ENCODE measurements around the gene WDR90. TPM values are rescaled to one million over a fixed set of nuclear protein-coding genes. Genes with fewer than 3 reads are reported as not detected.

WDR90 gene
- total RNA-seq, 1 donor from 2014 or later: 25.2 TPM

- Mint-ChIP-seq H3K27ac (ENCODE audit: unreplicated experiment) (no peak overlapping the region), H3K4me1 (ENCODE audit: unreplicated experiment) (peaks cover 6% of the 10 kb centered on the region), H3K27me3 (ENCODE audit: unreplicated experiment) (peaks cover 8% of the 10 kb centered on the region), H3K4me3 (ENCODE audit: unreplicated experiment) (no peak overlapping the region), H3K36me3 (ENCODE audit: low read depth, unreplicated experiment) (no peaks in the 10 kb centered on the region), H3K9me3 (ENCODE audit: unreplicated experiment) (no peaks in the 10 kb centered on the region)
- no peak for DNase-seq (ENCODE audit: low spot score)
- TF ChIP-seq CTCF (IDR thresholded peaks at IDR 0.05; ENCODE audit: unreplicated experiment): no peak
Measured at GRCh38 chr16:638034-638543, 11.1 kb upstream of the WDR90 start.

GRCh38 chr16:638836-639235, 10.3 kb upstream of the WDR90 start:
- H3K27ac Mint-ChIP-seq (ENCODE audit: unreplicated experiment): no peak overlapping the region
- TF ChIP-seq CTCF (IDR thresholded peaks at IDR 0.05; ENCODE audit: unreplicated experiment): no peak
- H3K9me3 Mint-ChIP-seq (ENCODE audit: unreplicated experiment): no peaks in the 10 kb centered on the region
- H3K4me1 Mint-ChIP-seq (ENCODE audit: unreplicated experiment): peaks cover 6% of the 10 kb centered on the region
- no peaks in the 10 kb centered on the region for H3K36me3 Mint-ChIP-seq (ENCODE audit: low read depth, unreplicated experiment)
- DNase-seq (ENCODE audit: low spot score): no peak
- H3K4me3 Mint-ChIP-seq (ENCODE audit: unreplicated experiment): no peak overlapping the region
- peaks cover 8% of the 10 kb centered on the region for H3K27me3 Mint-ChIP-seq (ENCODE audit: unreplicated experiment)

GRCh38 chr16:640614-641013, 8.6 kb upstream of the WDR90 start:
- no peak for DNase-seq (ENCODE audit: low spot score)
- TF ChIP-seq CTCF (IDR thresholded peaks at IDR 0.05; ENCODE audit: unreplicated experiment): no peak
- Mint-ChIP-seq H3K27ac (ENCODE audit: unreplicated experiment) (no peak overlapping the region), H3K27me3 (ENCODE audit: unreplicated experiment) (peaks cover 8% of the 10 kb centered on the region), H3K4me3 (ENCODE audit: unreplicated experiment) (peak overlapping the region; percentile 62), H3K36me3 (ENCODE audit: low read depth, unreplicated experiment) (no peaks in the 10 kb centered on the region), H3K9me3 (ENCODE audit: unreplicated experiment) (no peaks in the 10 kb centered on the region), H3K4me1 (ENCODE audit: unreplicated experiment) (peaks cover 6% of the 10 kb centered on the region)

- no peak for TF ChIP-seq CTCF (IDR thresholded peaks at IDR 0.05; ENCODE audit: unreplicated experiment)
- Mint-ChIP-seq H3K4me3 (ENCODE audit: unreplicated experiment) (peak within 1 kb of the TSS; percentile 62), H3K9me3 (ENCODE audit: unreplicated experiment) (no peaks in the 10 kb centered on the region), H3K36me3 (ENCODE audit: low read depth, unreplicated experiment) (no peaks in the 10 kb centered on the region), H3K4me1 (ENCODE audit: unreplicated experiment) (peaks cover 4% of the 10 kb centered on the region), H3K27ac (ENCODE audit: unreplicated experiment) (no peak within 1 kb of the TSS), H3K27me3 (ENCODE audit: unreplicated experiment) (peaks cover 5% of the 10 kb centered on the region)
- DNase-seq (ENCODE audit: low spot score): peak; percentile 74
Measured at GRCh38 chr16:641326-642188, 7.6 kb upstream of the WDR90 start, which contains the start of gene MCRIP2. Gene MCRIP2, plus strand, starts transcription at chr16:641828. Its CDS starts 164 bp downstream, at chr16:641992.
